ENCODE results near the gene IL22.
A peak's percentile ranks its signal among the peaks of the same experiment; 100 is the strongest.

The IL22 gene

DNA sequence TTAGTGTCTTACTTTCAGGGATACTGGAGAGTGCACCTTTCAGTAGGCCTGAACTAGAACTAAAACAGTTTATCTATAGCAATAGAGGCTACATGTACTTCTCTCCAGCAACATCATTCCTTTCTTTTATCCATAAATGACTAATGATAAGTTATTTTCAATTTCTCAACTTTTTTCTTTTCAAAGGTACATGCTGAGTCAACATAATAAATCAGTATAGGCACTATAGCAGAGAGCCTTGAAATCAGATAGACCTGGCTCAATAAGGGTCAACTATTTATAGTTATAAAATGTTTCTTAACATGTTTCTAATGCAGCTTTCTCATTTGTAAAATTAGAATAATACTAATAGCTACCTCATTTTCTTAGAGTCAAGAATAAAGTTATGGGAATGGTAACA is 5.6 kb downstream of the IL22 start:
- peaks cover under 1% of the 10 kb centered on the region for H3K36me3 Mint-ChIP-seq
- H3K27ac Mint-ChIP-seq, result no peak overlapping the region
- no peak overlapping the region for H3K4me3 Mint-ChIP-seq
- no peaks in the 10 kb centered on the region for H3K4me1 Mint-ChIP-seq
- H3K27me3 Mint-ChIP-seq, result peaks cover 44% of the 10 kb centered on the region
- CTCF ChIA-PET, result interaction anchor here (1.3 kb wide), 1 partner anchor 10 kb away, joined by 3 read pairs; no protein-coding TSS in a partner anchor
- DNase-seq, result no peak
- H3K9me3 Mint-ChIP-seq, result peaks cover under 1% of the 10 kb centered on the region

GRCh38 chr12:68246350-68246749 is 7.1 kb downstream of the IL22 start:
- H3K9me3 Mint-ChIP-seq, result peaks cover 2% of the 10 kb centered on the region

GRCh38 chr12:68245180-68246021 is 8.0 kb downstream of the IL22 start:
- Mint-ChIP-seq H3K27me3 (peaks cover 28% of the 10 kb centered on the region), H3K4me1 (peaks cover 17% of the 10 kb centered on the region), H3K9me3 (peaks cover 2% of the 10 kb centered on the region), H3K27ac (no peak overlapping the region), H3K36me3 (peaks cover 2% of the 10 kb centered on the region), H3K4me3 (no peak overlapping the region)
- DNase-seq, result no peak
- CTCF ChIA-PET, result interaction anchor here (0.8 to 1.2 kb wide), 3 partner anchors 14 to 75 kb away, joined by 3 read pairs; no protein-coding TSS in a partner anchor

More at GRCh38 chr12:68246350-68246749, 7.1 kb downstream of the IL22 start:
- H3K27me3 Mint-ChIP-seq, result peaks cover 33% of the 10 kb centered on the region
- H3K4me3 Mint-ChIP-seq, result no peak overlapping the region
- H3K36me3 Mint-ChIP-seq, result peaks cover 2% of the 10 kb centered on the region
- H3K4me1 Mint-ChIP-seq, result peaks cover 7% of the 10 kb centered on the region
- no peak overlapping the region for H3K27ac Mint-ChIP-seq
- DNase-seq, result no peak
- CTCF ChIA-PET, result interaction anchor here (1.0 kb wide), 1 partner anchor 24 kb away, joined by 3 read pairs; no protein-coding TSS in a partner anchor

DNA sequence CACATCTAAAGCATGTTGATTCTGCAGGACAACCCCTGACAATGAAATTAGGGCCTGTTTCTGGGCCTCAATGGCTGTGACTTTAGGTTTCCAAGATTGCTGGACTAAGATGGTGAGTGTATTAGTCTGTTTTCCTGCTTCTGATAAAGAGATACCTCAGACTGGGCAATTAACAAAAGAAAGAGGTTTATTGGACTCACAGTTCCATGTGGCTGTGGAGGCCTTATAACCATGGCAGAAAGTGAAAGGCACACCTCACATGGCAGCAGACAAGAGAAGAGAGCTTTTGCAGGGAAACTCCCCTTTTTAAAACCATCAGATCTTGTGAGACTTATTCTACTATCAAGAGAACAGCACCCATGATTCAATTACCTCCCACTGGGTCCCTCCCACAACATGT is 10.6 kb downstream of the IL22 start:
- Mint-ChIP-seq H3K9me3 (peaks cover 2% of the 10 kb centered on the region), H3K36me3 (peaks cover 4% of the 10 kb centered on the region), H3K4me1 (peaks cover 31% of the 10 kb centered on the region), H3K27ac (no peak overlapping the region), H3K27me3 (peaks cover 21% of the 10 kb centered on the region), H3K4me3 (no peak overlapping the region)
- CTCF ChIA-PET, result no interaction called here
- DNase-seq, result no peak

- peaks cover 49% of the 10 kb centered on the region for H3K4me1 Mint-ChIP-seq
- CTCF ChIA-PET, result interaction anchor here (1.0 to 3.2 kb wide), 5 partner anchors 9 to 93 kb away, joined by 3 to 15 read pairs (median 5); no protein-coding TSS in a partner anchor
- peaks cover 5% of the 10 kb centered on the region for H3K36me3 Mint-ChIP-seq
- peak; percentile 75 for DNase-seq
- peak overlapping the region; percentile 91 for H3K27ac Mint-ChIP-seq
- H3K27me3 Mint-ChIP-seq, result peaks cover 5% of the 10 kb centered on the region
- H3K9me3 Mint-ChIP-seq, result peaks cover 2% of the 10 kb centered on the region
- H3K4me3 Mint-ChIP-seq, result peak overlapping the region; percentile 42
These were observed 12.4 kb downstream of the IL22 start for GRCh38 chr12:68240975-68241374.

DNA sequence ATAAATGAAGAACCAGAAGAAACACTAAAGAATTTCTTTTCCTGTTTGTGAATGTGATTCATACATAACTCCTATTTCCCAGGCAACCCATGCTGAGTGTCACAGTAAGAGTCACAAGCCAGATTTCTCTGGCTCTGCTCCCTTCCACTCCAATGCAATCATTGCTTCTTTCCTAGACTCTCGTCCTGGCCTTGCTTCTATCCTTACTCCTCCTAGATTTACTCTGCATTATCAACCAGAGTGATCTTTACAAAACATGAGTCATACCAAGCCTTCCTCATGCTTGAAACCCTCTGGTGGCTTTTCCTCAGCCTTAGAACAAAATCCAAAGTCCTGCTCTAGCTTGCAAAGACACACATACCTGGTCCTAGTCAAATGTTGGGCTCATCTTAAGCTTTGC is 13.3 kb downstream of the IL22 start:
- Mint-ChIP-seq H3K27ac (peak overlapping the region; percentile 91), H3K36me3 (peaks cover 5% of the 10 kb centered on the region), H3K27me3 (no peaks in the 10 kb centered on the region), H3K4me3 (no peak overlapping the region), H3K9me3 (peaks cover 2% of the 10 kb centered on the region), H3K4me1 (peaks cover 55% of the 10 kb centered on the region)
- no peak for DNase-seq
- CTCF ChIA-PET, result interaction anchor here (1.9 to 3.2 kb wide), 2 partner anchors 17 to 77 kb away, joined by 7 to 15 read pairs; no protein-coding TSS in a partner anchor

GRCh38 chr12:68239309-68239982 is 14.0 kb downstream of the IL22 start:
- CTCF ChIA-PET, result interaction anchor here (0.9 to 3.2 kb wide), 3 partner anchors 16 to 77 kb away, joined by 3 to 15 read pairs (median 3); no protein-coding TSS in a partner anchor
- no peak for DNase-seq
- Mint-ChIP-seq H3K36me3 (peaks cover 5% of the 10 kb centered on the region), H3K27ac (peak overlapping the region; percentile 91), H3K9me3 (peaks cover 2% of the 10 kb centered on the region), H3K4me1 (peaks cover 57% of the 10 kb centered on the region), H3K4me3 (no peak overlapping the region), H3K27me3 (no peaks in the 10 kb centered on the region)

DNA sequence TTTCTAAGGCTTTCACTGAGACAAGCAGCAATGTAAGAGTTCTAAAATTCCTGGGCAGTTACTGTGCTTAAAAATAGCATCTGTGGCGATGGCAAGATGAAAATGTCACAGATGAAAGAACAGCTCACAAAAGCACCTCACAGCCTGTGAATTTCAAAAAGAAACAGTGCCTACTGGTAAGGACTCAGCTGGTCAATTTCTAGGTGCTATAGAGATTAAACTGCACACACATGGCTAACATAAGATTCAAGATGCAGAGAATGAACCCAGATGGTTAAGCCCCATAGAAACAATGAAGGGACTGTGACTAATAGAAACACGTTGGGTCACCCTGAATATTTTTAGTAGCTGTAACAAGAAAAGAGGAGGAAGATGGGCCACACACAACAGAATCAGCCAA is 15.8 kb downstream of the IL22 start:
- no peaks in the 10 kb centered on the region for H3K27me3 Mint-ChIP-seq
- no peak for DNase-seq
- H3K36me3 Mint-ChIP-seq, result peaks cover 3% of the 10 kb centered on the region
- peaks cover 61% of the 10 kb centered on the region for H3K4me1 Mint-ChIP-seq
- no peak overlapping the region for H3K4me3 Mint-ChIP-seq
- CTCF ChIA-PET, result interaction anchor here (1.2 to 3.1 kb wide), 3 partner anchors 14 to 79 kb away, joined by 3 to 24 read pairs (median 17); no protein-coding TSS in a partner anchor
- no peaks in the 10 kb centered on the region for H3K9me3 Mint-ChIP-seq
- H3K27ac Mint-ChIP-seq, result no peak overlapping the region

DNA sequence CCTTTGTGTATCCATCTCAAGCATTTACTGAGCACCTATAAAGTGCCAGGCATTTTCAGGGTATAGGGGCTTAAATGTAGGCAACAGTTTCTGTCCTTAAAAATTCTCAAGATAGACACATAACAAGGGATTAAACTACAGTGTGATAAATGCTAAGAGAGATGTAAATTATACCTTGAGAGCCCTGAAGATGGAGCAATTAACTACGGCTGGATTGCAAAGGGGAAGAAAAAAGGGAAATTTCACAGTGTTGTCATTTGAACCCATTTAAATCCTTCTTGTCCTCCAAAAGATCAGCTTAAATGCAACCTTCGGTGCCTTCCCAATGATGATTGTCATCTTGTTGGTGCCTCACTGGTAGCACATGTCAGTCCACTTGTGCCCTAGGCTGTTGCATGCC is 16.3 kb downstream of the IL22 start:
- no peaks in the 10 kb centered on the region for H3K27me3 Mint-ChIP-seq
- H3K36me3 Mint-ChIP-seq, result peaks cover 3% of the 10 kb centered on the region
- peak overlapping the region; percentile 73 for H3K4me3 Mint-ChIP-seq
- no peak for DNase-seq
- peaks cover 61% of the 10 kb centered on the region for H3K4me1 Mint-ChIP-seq
- CTCF ChIA-PET, result interaction anchor here (1.0 to 3.1 kb wide), 10 partner anchors 11 to 196 kb away, joined by 3 to 24 read pairs (median 3); partner anchors contain the start of gene IL26
- H3K27ac Mint-ChIP-seq, result peak overlapping the region; percentile 87
- no peaks in the 10 kb centered on the region for H3K9me3 Mint-ChIP-seq

- peak; percentile 62 for DNase-seq
- Mint-ChIP-seq H3K4me3 (peak overlapping the region; percentile 73), H3K4me1 (peaks cover 58% of the 10 kb centered on the region), H3K9me3 (no peaks in the 10 kb centered on the region), H3K27ac (peak overlapping the region; percentile 87), H3K27me3 (no peaks in the 10 kb centered on the region), H3K36me3 (peaks cover 3% of the 10 kb centered on the region)
- CTCF ChIA-PET, result interaction anchor here (0.7 to 3.1 kb wide), 15 partner anchors 11 to 196 kb away, joined by 3 to 24 read pairs (median 3); partner anchors contain the start of gene IL26
These were observed 16.9 kb downstream of the IL22 start for GRCh38 chr12:68236421-68237059.

GRCh38 chr12:68235576-68235975 is 17.8 kb downstream of the IL22 start:
- CTCF ChIA-PET, result interaction anchor here (0.9 to 3.1 kb wide), 9 partner anchors 10 to 84 kb away, joined by 3 to 24 read pairs (median 3); partner anchors contain the start of gene IL26
- H3K27ac Mint-ChIP-seq, result no peak overlapping the region
- no peak for DNase-seq
- H3K27me3 Mint-ChIP-seq, result no peaks in the 10 kb centered on the region
- H3K9me3 Mint-ChIP-seq, result no peaks in the 10 kb centered on the region
- peaks cover 55% of the 10 kb centered on the region for H3K4me1 Mint-ChIP-seq
- peaks cover 3% of the 10 kb centered on the region for H3K36me3 Mint-ChIP-seq
- no peak overlapping the region for H3K4me3 Mint-ChIP-seq

DNA sequence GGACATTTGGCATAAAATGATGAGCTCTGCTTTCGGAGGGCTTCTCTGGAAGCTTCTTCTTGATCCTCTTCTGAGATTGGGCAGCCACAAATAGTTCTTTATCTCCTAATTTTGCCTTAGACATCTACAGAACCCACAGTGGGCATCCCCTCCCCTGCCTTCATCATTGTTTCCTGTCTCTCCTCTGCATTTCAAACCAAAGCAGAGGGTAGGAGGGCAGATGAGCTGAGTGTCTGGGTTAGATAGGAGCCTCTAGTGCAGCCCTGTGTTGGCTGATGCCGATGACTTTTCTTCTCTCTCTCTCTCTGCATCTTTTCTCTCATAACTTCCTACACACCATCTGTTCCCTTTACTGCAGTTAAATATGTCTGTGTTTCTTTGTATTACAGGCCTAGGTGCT is 19.3 kb downstream of the IL22 start:
- H3K9me3 Mint-ChIP-seq, result no peaks in the 10 kb centered on the region
- peaks cover 3% of the 10 kb centered on the region for H3K36me3 Mint-ChIP-seq
- DNase-seq, result no peak
- H3K4me3 Mint-ChIP-seq, result no peak overlapping the region
- H3K4me1 Mint-ChIP-seq, result peaks cover 41% of the 10 kb centered on the region
- CTCF ChIA-PET, result interaction anchor here (0.8 to 2.1 kb wide), 2 partner anchors 11 to 194 kb away, joined by 4 to 9 read pairs; no protein-coding TSS in a partner anchor
- H3K27me3 Mint-ChIP-seq, result no peaks in the 10 kb centered on the region
- H3K27ac Mint-ChIP-seq, result no peak overlapping the region

DNA sequence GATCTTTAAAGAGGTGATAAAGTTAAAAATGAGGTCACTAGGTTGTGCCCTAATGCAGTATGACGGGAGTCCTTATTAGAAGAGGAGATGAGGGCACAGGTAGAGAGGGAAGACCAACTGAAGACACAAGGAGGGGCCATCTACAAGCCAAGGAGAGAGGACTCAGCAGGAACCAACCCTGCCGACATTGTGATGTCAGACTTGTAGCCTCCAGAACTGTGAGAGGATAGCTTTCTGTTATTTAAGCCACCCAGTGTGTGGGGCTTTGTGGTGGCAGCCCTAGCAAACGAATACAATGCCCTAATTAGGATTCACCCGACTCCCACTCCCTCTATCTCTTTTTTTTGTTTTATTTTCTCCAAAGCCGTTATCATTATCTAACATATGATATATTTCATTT is 19.9 kb downstream of the IL22 start:
- no peak for DNase-seq
- no peak overlapping the region for H3K27ac Mint-ChIP-seq
- H3K27me3 Mint-ChIP-seq, result no peaks in the 10 kb centered on the region

More for the DNA sequence above, 19.9 kb downstream of the IL22 start:
- peaks cover 41% of the 10 kb centered on the region for H3K4me1 Mint-ChIP-seq
- no peak overlapping the region for H3K4me3 Mint-ChIP-seq
- no peaks in the 10 kb centered on the region for H3K9me3 Mint-ChIP-seq
- H3K36me3 Mint-ChIP-seq, result peaks cover 3% of the 10 kb centered on the region
- CTCF ChIA-PET, result interaction anchor here (0.6 to 2.1 kb wide), 3 partner anchors 11 to 193 kb away, joined by 3 to 9 read pairs (median 4); no protein-coding TSS in a partner anchor

Measured in activated naive CD4-positive, alpha-beta T cell treated with anti-CD3 and anti-CD28 coated beads, Interleukin-2, amount 10 ng/mL, durations not matched to agents 7 days and 5 days (primary cell).